Measurements from ENCODE around the gene TEX11.
"Not testable (repeated sequence)": the region's sequence is repeated elsewhere in the genome, so short reads cannot be mapped to it uniquely, and the experiment has no call there.

Gene TEX11

GRCh38 chrX:70679455-70679854 lies 229.1 kb downstream of the TEX11 start:
- not testable (repeated sequence) for DNase-seq; H3K27ac Mint-ChIP-seq; H3K27me3 Mint-ChIP-seq; ATAC-seq; H3K9me3 Mint-ChIP-seq; H3K36me3 Mint-ChIP-seq (ENCODE audit: low read depth); H3K4me3 Mint-ChIP-seq
- peaks cover 11% of the 10 kb centered on the region for H3K4me1 Mint-ChIP-seq

- Mint-ChIP-seq H3K36me3 (ENCODE audit: low read depth) (peaks cover 2% of the 10 kb centered on the region), H3K4me1 (peaks cover 22% of the 10 kb centered on the region), H3K4me3 (no peak overlapping the region), H3K27ac (peak overlapping the region; percentile 73), H3K27me3 (peaks cover 2% of the 10 kb centered on the region), H3K9me3 (no peaks in the 10 kb centered on the region)
- DNase-seq (no peak), ATAC-seq (peak; percentile 36)
Measured at GRCh38 chrX:70675284-70675683, 233.2 kb downstream of the TEX11 start.

- peak overlapping the region; percentile 22 for H3K4me3 Mint-ChIP-seq
- H3K27me3 Mint-ChIP-seq, result no peaks in the 10 kb centered on the region
- peaks cover 2% of the 10 kb centered on the region for H3K36me3 Mint-ChIP-seq (ENCODE audit: low read depth)
- H3K27ac Mint-ChIP-seq, result peak overlapping the region; percentile 74
- DNase-seq, result no peak
- H3K9me3 Mint-ChIP-seq, result no peaks in the 10 kb centered on the region
- ATAC-seq, result peak; percentile 65
- H3K4me1 Mint-ChIP-seq, result peaks cover 24% of the 10 kb centered on the region
Measured at GRCh38 chrX:70672326-70672725, 236.2 kb downstream of the TEX11 start.

- ATAC-seq, result no peak
- no peaks in the 10 kb centered on the region for H3K27me3 Mint-ChIP-seq
Measured at GRCh38 chrX:70669120-70669519, 239.4 kb downstream of the TEX11 start.

GRCh38 chrX:70664726-70665125 lies 243.8 kb downstream of the TEX11 start:
- Mint-ChIP-seq H3K4me1 (no peaks in the 10 kb centered on the region), H3K27me3 (no peaks in the 10 kb centered on the region)
- ATAC-seq, result peak; percentile 54

More at GRCh38 chrX:70669120-70669519, 239.4 kb downstream of the TEX11 start:
- Mint-ChIP-seq H3K4me3 (no peak overlapping the region), H3K27ac (no peak overlapping the region), H3K9me3 (no peaks in the 10 kb centered on the region), H3K4me1 (peaks cover 13% of the 10 kb centered on the region), H3K36me3 (ENCODE audit: low read depth) (peaks cover 2% of the 10 kb centered on the region)
- no peak for DNase-seq

GRCh38 chrX:70661124-70661523 lies 247.4 kb downstream of the TEX11 start:
- not testable (repeated sequence) for ATAC-seq; H3K9me3 Mint-ChIP-seq; H3K36me3 Mint-ChIP-seq (ENCODE audit: low read depth); DNase-seq; H3K27me3 Mint-ChIP-seq; H3K4me1 Mint-ChIP-seq; H3K27ac Mint-ChIP-seq; H3K4me3 Mint-ChIP-seq

More at GRCh38 chrX:70664726-70665125, 243.8 kb downstream of the TEX11 start:
- no peak overlapping the region for H3K4me3 Mint-ChIP-seq
- no peaks in the 10 kb centered on the region for H3K9me3 Mint-ChIP-seq
- H3K36me3 Mint-ChIP-seq (ENCODE audit: low read depth), result no peaks in the 10 kb centered on the region
- no peak for DNase-seq
- H3K27ac Mint-ChIP-seq, result no peak overlapping the region

- H3K27ac Mint-ChIP-seq, H3K27me3 Mint-ChIP-seq, ATAC-seq: not testable (repeated sequence)
Measured at GRCh38 chrX:70657546-70657945, 251.0 kb downstream of the TEX11 start.

GRCh38 chrX:70656304-70656703 lies 252.2 kb downstream of the TEX11 start:
- Mint-ChIP-seq H3K4me3 (no peak overlapping the region), H3K4me1 (peaks cover 6% of the 10 kb centered on the region), H3K36me3 (ENCODE audit: low read depth) (no peaks in the 10 kb centered on the region), H3K27me3 (no peaks in the 10 kb centered on the region), H3K9me3 (no peaks in the 10 kb centered on the region), H3K27ac (peak overlapping the region; percentile 34)
- ATAC-seq (peak; percentile 20), DNase-seq (no peak)

More at GRCh38 chrX:70657546-70657945, 251.0 kb downstream of the TEX11 start:
- H3K4me3 Mint-ChIP-seq; H3K36me3 Mint-ChIP-seq (ENCODE audit: low read depth); H3K9me3 Mint-ChIP-seq; DNase-seq; H3K4me1 Mint-ChIP-seq: not testable (repeated sequence)

- H3K9me3 Mint-ChIP-seq; H3K36me3 Mint-ChIP-seq (ENCODE audit: low read depth); H3K4me1 Mint-ChIP-seq; H3K27ac Mint-ChIP-seq; H3K27me3 Mint-ChIP-seq; ATAC-seq; DNase-seq; H3K4me3 Mint-ChIP-seq: not testable (repeated sequence)
Measured at GRCh38 chrX:70647910-70648309, 260.6 kb downstream of the TEX11 start.

GRCh38 chrX:70636218-70636617 lies 272.3 kb downstream of the TEX11 start:
- DNase-seq (no peak), ATAC-seq (no peak)
- H3K27me3 Mint-ChIP-seq, result no peaks in the 10 kb centered on the region
- no peak overlapping the region for H3K4me3 Mint-ChIP-seq
- no peaks in the 10 kb centered on the region for H3K4me1 Mint-ChIP-seq
- H3K36me3 Mint-ChIP-seq (ENCODE audit: low read depth), result no peaks in the 10 kb centered on the region
- no peaks in the 10 kb centered on the region for H3K9me3 Mint-ChIP-seq
- no peak overlapping the region for H3K27ac Mint-ChIP-seq

- no peak for DNase-seq
- no peak for ATAC-seq
- H3K4me3 Mint-ChIP-seq, result no peak overlapping the region
- no peaks in the 10 kb centered on the region for H3K36me3 Mint-ChIP-seq (ENCODE audit: low read depth)
- H3K27me3 Mint-ChIP-seq, result no peaks in the 10 kb centered on the region
- H3K27ac Mint-ChIP-seq, result no peak overlapping the region
- no peaks in the 10 kb centered on the region for H3K4me1 Mint-ChIP-seq
- no peaks in the 10 kb centered on the region for H3K9me3 Mint-ChIP-seq
Measured at GRCh38 chrX:70635669-70636068, 272.8 kb downstream of the TEX11 start.

GRCh38 chrX:70635227-70635626 lies 273.3 kb downstream of the TEX11 start:
- H3K27ac Mint-ChIP-seq, result no peak overlapping the region
- no peak for ATAC-seq
- no peaks in the 10 kb centered on the region for H3K4me1 Mint-ChIP-seq
- H3K27me3 Mint-ChIP-seq, result no peaks in the 10 kb centered on the region
- H3K9me3 Mint-ChIP-seq, result no peaks in the 10 kb centered on the region
- no peak overlapping the region for H3K4me3 Mint-ChIP-seq
- DNase-seq, result no peak
- no peaks in the 10 kb centered on the region for H3K36me3 Mint-ChIP-seq (ENCODE audit: low read depth)

GRCh38 chrX:70621743-70622142 lies 286.8 kb downstream of the TEX11 start:
- DNase-seq (no peak), ATAC-seq (no peak)
- H3K27me3 Mint-ChIP-seq, result peaks cover 6% of the 10 kb centered on the region
- H3K36me3 Mint-ChIP-seq (ENCODE audit: low read depth), result no peaks in the 10 kb centered on the region
- no peaks in the 10 kb centered on the region for H3K9me3 Mint-ChIP-seq
- no peaks in the 10 kb centered on the region for H3K4me1 Mint-ChIP-seq
- no peak overlapping the region for H3K27ac Mint-ChIP-seq
- H3K4me3 Mint-ChIP-seq, result no peak overlapping the region

- no peak for ATAC-seq
- peaks cover 4% of the 10 kb centered on the region for H3K27me3 Mint-ChIP-seq
- no peaks in the 10 kb centered on the region for H3K36me3 Mint-ChIP-seq (ENCODE audit: low read depth)
- no peaks in the 10 kb centered on the region for H3K4me1 Mint-ChIP-seq
- no peak overlapping the region for H3K4me3 Mint-ChIP-seq
- no peak overlapping the region for H3K27ac Mint-ChIP-seq
- DNase-seq, result no peak
- no peaks in the 10 kb centered on the region for H3K9me3 Mint-ChIP-seq
Measured at GRCh38 chrX:70618467-70618866, 290.0 kb downstream of the TEX11 start.

- Mint-ChIP-seq H3K27ac (no peak overlapping the region), H3K9me3 (no peaks in the 10 kb centered on the region), H3K27me3 (peaks cover 6% of the 10 kb centered on the region), H3K4me1 (peaks cover 9% of the 10 kb centered on the region), H3K36me3 (ENCODE audit: low read depth) (no peaks in the 10 kb centered on the region), H3K4me3 (no peak overlapping the region)
- ATAC-seq, result no peak
- no peak for DNase-seq
Measured at GRCh38 chrX:70613295-70613694, 295.2 kb downstream of the TEX11 start.

- Mint-ChIP-seq H3K4me3 (no peak overlapping the region), H3K4me1 (peaks cover 4% of the 10 kb centered on the region), H3K9me3 (no peaks in the 10 kb centered on the region), H3K27ac (no peak overlapping the region), H3K36me3 (ENCODE audit: low read depth) (no peaks in the 10 kb centered on the region), H3K27me3 (peaks cover 7% of the 10 kb centered on the region)
- ATAC-seq, result no peak
- no peak for DNase-seq
Measured at GRCh38 chrX:70605352-70605751, 303.2 kb downstream of the TEX11 start.
